ENCODE data around the gene FARS2.

FARS2 gene

DNA sequence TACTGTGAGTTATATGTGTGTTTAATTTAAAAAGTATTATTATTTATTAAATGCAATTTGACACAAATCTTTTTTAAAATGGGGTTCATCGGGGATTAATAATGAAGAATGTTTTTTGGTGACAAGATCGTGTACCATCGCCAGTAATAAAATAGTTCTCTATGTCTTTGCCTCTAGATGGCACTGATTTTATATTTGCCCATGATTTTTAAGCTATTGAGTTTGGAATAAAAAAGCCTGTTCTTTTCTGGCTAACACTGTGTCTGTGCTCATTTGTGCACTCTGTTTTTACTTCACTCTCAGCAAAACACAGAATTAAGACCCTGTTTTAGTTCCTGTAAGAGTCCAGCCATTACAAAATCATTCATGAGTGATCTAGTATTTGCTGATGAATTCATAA is 127.0 kb downstream of the FARS2 start:
- no peak for DNase-seq

- DNase-seq = no peak
Measured at GRCh38 chr6:5389086-5389745, 127.9 kb downstream of the FARS2 start.

DNA sequence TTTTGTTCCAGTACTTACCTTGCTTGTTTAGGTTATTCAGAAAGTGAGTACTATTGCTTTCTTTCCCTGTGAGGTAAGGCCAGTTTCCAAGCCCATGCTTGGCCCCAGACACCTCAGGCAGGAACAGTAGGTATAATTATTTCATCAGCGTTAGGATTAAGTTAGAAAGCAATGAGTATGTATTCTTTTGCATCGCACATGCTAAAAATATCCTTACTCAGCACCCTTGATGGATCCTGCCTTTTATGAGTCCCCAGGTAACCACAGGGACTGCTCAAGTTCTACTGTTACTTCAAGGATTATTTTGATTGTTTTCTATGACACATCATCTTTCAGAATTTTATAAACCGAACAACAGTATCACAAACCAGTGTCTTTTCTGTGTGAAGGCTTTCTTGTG is 128.9 kb downstream of the FARS2 start:
- DNase-seq = no peak

DNA sequence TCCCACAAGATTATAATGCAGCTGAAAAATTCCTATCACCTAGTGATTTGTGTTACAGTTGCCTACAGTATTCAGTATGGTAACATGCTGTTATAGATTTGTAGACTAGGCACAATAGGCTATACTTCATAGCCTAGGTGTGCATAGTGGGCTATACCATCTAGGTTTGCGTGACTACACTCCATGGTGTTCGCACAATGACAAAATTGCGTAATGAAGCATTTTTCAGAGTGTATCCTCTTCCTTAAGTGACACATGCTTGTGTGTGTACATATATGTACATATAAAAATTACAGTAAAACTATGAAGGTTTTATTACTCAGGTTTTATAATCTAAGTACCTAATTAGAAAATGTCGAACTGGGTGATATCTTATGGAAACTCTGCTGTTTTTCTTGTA is 133.0 kb downstream of the FARS2 start:
- no peak for DNase-seq

DNA sequence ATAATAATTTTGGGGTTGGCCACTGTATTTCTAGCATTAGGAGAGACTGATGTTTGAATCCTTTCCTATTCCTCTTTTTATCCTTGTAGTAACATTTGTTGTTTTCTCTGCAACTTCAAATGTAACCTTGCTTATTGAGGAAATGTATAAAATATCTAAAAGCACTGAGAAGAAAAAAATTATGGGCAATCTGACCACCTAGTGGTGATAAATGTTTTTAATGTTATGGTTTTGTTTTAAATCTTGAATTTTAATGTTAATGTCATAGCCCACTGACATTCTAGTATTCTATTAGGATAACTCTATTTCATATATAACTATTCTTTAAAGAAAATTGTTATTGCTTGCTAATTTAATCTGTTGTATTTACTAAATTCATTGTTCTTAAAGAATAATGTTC is 134.4 kb downstream of the FARS2 start:
- DNase-seq = no peak

DNA sequence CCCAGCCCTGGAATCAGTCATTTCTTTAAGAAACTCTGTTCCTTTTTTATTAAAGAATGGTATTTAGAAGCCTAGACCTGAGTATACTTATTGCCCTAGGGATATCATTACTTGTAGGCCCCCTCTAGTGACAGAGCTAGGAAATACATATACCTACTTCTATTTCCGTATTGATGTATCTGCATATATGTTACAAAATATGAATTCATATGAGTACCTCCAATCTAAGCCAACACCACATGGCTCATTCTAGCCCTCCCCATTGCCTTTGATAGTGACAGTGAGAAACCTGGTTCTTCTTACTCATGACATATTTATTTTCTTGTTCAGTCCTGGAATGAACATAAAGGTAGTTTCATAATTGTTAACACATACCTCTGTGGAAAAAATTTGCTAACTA is 137.2 kb downstream of the FARS2 start:
- no peak for DNase-seq

- no peak for DNase-seq
Measured at GRCh38 chr6:5399391-5399790, 138.1 kb downstream of the FARS2 start.

GRCh38 chr6:5401845-5402738 is 140.8 kb downstream of the FARS2 start:
- DNase-seq = no peak

- no peak for DNase-seq
Measured at GRCh38 chr6:5403076-5403475, 141.8 kb downstream of the FARS2 start.

GRCh38 chr6:5403609-5404008 is 142.3 kb downstream of the FARS2 start:
- no peak for DNase-seq

DNA sequence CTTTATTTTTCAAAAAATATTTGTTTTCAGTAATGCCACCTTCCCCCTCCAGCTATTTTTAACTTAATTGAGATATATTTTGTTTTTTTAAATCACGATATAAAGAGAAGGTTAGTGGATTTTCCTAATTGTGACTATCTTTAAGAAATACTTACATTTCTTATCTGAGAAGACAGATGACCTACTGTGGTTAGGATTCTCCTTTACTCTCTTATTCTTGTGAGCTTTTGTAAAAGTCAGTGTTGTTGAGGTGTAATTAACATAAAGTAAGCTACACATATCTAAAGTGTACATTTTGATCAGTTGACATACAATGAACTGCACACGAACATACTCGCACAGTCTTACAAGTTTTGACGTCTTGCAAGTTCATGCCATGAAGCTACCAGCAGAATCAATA is 144.7 kb downstream of the FARS2 start:
- DNase-seq = no peak

DNA sequence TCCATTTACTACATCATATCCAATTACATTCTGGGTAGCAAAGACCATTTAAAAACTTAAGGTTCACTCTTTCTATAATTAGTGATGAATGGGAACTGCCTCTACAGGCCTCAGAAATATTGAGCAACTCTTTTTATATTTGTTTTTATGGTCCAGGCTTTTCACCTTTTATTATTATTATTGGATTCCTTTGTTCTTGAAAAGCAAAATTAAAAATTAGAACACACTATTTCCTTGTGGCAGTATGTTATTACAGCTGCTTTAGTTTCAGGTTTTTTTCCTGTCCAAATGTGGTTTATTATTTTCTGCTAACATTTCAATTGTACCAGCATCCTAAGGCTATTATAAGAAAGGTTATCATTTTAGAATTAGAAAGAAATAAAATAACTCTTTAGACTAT is 150.1 kb downstream of the FARS2 start:
- DNase-seq = no peak

GRCh38 chr6:5412017-5412416 is 150.7 kb downstream of the FARS2 start:
- no peak for DNase-seq

- no peak for DNase-seq
Measured at GRCh38 chr6:5412663-5413062, 151.3 kb downstream of the FARS2 start.

DNA sequence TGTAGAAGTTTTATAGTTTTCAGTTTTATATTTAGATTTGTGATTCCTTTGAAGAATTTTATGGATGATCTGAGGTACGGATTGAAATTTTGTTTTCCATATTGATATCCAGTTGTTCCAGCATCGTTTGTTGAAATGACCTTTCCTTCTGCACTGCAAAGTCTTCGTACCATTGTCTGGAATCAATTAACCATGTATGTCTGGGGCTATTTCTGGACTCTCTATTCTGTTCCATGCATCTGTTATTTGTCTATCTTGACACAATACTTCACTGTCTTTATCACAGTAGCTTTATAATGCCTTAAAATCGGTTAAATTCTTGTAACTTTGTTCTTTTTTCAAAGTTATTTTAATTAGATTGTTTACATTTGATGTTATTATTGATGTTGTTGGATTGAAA is 154.9 kb downstream of the FARS2 start:
- no peak for DNase-seq

DNA sequence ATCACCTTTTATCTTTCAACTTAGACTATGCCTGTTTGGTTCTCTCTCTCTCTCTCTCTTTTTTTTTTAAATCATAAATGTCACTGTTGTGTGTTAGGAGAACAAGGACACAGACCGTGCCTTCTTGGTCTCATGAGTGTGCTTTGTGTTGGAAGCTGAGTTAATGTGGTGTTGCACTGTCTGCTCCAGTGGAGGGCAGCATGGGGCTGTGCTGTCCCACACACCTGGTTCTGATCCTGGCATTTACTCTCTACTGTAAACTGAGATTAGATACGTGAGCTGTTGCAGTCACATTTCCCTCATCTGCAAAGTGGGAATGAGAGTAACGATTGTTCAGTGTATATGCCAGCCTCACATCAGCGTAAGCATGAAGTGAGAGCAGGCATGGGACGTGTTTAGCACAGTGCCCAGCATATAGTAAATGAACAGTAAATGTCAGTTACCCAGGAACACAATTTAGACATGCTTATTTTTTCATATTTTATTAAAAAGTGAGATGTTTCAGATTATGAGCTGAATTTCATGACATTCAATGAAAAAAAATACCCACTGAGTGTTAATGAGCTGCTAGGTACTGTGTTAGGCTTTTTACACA is 161.1 kb downstream of the FARS2 start:
- DNase-seq = no peak

DNA sequence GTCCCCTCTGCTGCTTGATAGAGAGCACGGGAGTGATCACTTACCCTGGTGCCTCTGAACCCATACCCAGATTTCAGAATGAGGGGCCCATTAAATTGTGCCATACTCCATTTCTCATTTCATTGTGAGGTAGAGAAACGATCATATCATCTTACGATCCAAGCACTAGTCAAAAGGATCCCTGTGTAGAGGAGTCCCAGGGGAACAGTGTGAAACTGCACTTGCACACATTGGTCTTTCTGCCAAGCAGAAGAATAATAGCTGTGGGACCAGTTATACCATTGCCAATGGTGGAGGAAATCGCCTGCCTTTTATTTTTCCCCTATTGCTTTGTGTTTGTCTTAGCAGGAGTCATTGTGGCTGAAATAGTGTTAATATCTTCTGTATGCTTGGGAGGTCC is 161.9 kb downstream of the FARS2 start:
- no peak for DNase-seq

- no peak for DNase-seq
Measured at GRCh38 chr6:5424726-5425125, 163.4 kb downstream of the FARS2 start.

- no peak for DNase-seq
Measured at GRCh38 chr6:5425267-5425666, 164.0 kb downstream of the FARS2 start.

DNA sequence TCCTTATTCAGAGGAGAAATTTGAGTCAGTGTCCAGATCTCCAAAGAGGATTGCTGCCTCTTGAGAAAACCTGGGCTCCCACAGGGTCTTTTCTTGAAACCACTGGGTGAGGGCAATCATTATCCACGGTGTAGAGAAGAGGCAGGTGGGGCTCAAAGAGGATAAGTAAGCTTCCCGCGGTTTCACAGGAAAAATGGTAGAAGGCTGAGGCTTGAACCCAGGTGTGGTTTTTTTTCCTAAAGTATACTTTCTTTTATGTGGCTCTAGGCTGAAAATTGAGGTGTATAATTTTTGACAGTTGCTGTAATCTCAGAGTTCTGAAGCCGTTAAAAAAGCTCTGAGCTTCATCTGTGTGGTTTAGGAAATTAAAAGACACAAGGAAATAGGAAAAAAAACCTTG is 164.5 kb downstream of the FARS2 start:
- no peak for DNase-seq

DNA sequence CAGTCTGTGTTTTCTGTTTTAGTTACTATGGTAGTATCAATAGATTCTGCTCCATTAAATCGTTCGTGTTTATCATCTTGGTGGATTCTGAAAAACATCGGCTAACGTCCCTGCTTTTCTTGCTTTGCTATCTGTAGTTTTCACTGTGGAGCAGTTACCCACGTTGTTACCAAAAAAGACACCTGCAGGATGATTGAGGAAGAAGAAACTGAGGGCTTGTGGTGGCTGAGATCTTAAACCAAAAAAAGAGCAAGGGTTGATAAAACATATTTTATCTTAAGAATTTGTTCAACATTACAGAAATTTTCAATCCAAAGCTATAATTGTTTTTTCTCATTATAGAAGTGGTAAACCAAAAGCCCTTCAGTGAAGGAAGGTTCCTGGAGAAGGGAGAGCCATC is 166.3 kb downstream of the FARS2 start:
- no peak for DNase-seq

GRCh38 chr6:5433324-5433723 is 172.0 kb downstream of the FARS2 start:
- DNase-seq = no peak

DNA sequence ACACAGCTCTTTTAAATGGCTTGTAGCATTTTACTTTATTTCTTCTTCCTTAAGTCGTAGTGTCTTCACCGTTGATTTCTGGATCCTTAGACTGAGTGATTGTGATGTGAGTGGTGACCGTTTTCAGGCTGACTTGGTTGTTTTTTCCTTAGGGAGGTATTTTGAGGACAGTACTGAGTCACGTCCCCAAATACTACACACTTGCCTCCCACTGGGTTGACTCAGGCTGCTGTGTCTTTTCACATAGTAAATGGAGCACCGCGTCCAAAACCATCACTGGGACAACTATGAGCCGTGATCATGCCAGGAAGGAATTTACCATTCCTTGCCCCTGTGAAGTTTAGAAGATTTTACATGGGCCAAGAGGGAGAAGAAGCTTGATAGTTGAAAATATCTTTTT is 174.1 kb downstream of the FARS2 start:
- no peak for DNase-seq

DNA sequence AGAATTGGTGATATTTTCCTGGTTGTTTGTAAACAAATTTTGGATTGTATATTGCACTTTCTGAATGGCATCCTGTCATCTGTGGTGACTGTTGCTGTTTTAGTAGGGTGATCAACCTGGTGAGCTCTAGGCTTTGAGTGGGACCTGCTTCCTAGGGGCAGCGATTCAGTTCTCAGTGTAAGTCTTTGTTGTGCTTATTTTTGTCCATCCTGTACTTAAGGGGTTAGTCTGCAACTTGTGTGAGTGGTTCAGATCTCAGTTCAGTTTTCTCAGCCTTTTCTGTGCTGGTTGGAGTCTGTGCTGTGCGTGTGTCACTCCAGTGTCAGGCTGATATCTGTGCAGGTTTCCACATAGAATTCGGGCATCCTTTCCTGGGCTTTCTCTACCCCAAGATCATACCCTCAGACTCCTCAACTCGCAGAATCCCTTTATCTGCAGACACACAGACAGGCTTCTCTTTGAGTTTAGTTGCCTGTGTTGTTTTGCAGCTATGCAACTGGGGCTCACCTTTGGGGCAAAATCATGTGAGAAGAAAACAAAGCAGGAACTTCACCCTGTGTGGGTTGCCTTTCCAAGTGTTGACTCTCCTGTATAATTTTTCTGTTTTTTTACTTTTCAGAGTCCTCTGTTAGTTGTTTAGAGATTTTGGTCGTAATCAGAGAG is 177.7 kb downstream of the FARS2 start:
- no peak for DNase-seq

All from activated effector memory CD4-positive, alpha-beta T cell treated with Interleukin-2 at 50 U/mL for 16 hours (primary cell).